ENCODE data around the gene FOXP3. TPM values are rescaled to one million over a fixed set of nuclear protein-coding genes. Genes with fewer than 3 reads are reported as not detected.

FOXP3 gene
- total RNA-seq, 1 experiment from 2014 or later: 0.15 TPM

- no peak for TF ChIP-seq FOSL1 (IDR thresholded peaks at IDR 0.05; ENCODE audit: low read depth)
- TF ChIP-seq YY1 (IDR thresholded peaks at IDR 0.05; ENCODE audit: extremely low read depth, insufficient replicate concordance, low read depth, low read length): no peak
Observed at GRCh38 chrX:49242545-49243066, 21.9 kb downstream of the FOXP3 start (continued).

- ChIA-PET RAD21 (ENCODE audit: low non-redundant PET in 1 of 2, low total read pairs in 2 of 2, uncharacterized antibody in 2 of 2, unreplicated experiment in 2 of 2) (no interaction called here), CTCF (no interaction called here), POLR2A (no interaction called here)
- Histone ChIP-seq H2AFZ (ENCODE audit: low read depth, low read length, poor library complexity, severe bottlenecking) (no peak overlapping the region), H3K9ac (ENCODE audit: low read length) (no peak overlapping the region), H3K9me2 (ENCODE audit: insufficient read depth) (no peaks in the 10 kb centered on the region), H3K4me2 (ENCODE audit: low read length) (no peak overlapping the region), H3K79me2 (ENCODE audit: insufficient read depth, low read length) (no peaks in the 10 kb centered on the region), H3K36me3 (ENCODE audit: control insufficient read depth in 1 of 2, insufficient read depth in 2 of 2, low read length in 2 of 2) (no peaks in the 10 kb centered on the region), H3K27me3 (ENCODE audit: insufficient read depth, low read length) (no peaks in the 10 kb centered on the region), H3K9me3 (ENCODE audit: control insufficient read depth in 1 of 2, insufficient read depth in 1 of 2, low read depth in 1 of 2, low read length in 2 of 2) (no peaks in the 10 kb centered on the region), H3K27ac (ENCODE audit: low read depth, low read length) (no peak overlapping the region), H4K20me1 (ENCODE audit: insufficient read depth) (no peaks in the 10 kb centered on the region), H3K4me3 (replicated peaks in 1 of 2; ENCODE audit: low read depth in 1 of 2, low read length in 2 of 2) (no peak overlapping the region), H3K4me1 (ENCODE audit: control insufficient read depth in 1 of 2, insufficient read depth in 2 of 2, low read length in 2 of 2) (peaks cover 0 to 8% of the 10 kb centered on the region in 2 experiments; a peak in 1 of 4 replicates)
- no peak for ATAC-seq
- intact Hi-C loops (cut with micrococcal nuclease): no loop called here
- DNase-seq (ENCODE audit: low read depth, low spot score): no peak
- TF ChIP-seq, protein P1, sequence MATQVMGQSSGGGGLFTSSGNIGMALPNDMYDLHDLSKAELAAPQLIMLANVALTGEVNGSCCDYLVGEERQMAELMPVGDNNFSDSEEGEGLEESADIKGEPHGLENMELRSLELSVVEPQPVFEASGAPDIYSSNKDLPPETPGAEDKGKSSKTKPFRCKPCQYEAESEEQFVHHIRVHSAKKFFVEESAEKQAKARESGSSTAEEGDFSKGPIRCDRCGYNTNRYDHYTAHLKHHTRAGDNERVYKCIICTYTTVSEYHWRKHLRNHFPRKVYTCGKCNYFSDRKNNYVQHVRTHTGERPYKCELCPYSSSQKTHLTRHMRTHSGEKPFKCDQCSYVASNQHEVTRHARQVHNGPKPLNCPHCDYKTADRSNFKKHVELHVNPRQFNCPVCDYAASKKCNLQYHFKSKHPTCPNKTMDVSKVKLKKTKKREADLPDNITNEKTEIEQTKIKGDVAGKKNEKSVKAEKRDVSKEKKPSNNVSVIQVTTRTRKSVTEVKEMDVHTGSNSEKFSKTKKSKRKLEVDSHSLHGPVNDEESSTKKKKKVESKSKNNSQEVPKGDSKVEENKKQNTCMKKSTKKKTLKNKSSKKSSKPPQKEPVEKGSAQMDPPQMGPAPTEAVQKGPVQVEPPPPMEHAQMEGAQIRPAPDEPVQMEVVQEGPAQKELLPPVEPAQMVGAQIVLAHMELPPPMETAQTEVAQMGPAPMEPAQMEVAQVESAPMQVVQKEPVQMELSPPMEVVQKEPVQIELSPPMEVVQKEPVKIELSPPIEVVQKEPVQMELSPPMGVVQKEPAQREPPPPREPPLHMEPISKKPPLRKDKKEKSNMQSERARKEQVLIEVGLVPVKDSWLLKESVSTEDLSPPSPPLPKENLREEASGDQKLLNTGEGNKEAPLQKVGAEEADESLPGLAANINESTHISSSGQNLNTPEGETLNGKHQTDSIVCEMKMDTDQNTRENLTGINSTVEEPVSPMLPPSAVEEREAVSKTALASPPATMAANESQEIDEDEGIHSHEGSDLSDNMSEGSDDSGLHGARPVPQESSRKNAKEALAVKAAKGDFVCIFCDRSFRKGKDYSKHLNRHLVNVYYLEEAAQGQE (IDR thresholded peaks at IDR 0.05; ENCODE audit: low read depth): no peak
- TF ChIP-seq SRF (IDR thresholded peaks at IDR 0.05; ENCODE audit: low read depth) (no peak), JUND (IDR thresholded peaks at IDR 0.05) (no peak), MAX (IDR thresholded peaks at IDR 0.05) (no peak)
- no TSS peak for BruUV-seq (replicated peaks)
Observed at GRCh38 chrX:49238735-49239134, 25.8 kb downstream of the FOXP3 start.

Measured in HCT116 (cell line).